ENCODE data around the gene TCEANC2.

GRCh38 chr1:54134295-54134694, 80.9 kb downstream of the TCEANC2 start:
- no peak for TF ChIP-seq CTCF (IDR thresholded peaks at IDR 0.05; ENCODE audit: poor library complexity, severe bottlenecking)
- TF ChIP-seq POLR2AphosphoS5 (IDR thresholded peaks at IDR 0.05) = no peak
- TF ChIP-seq EZH2 (IDR thresholded peaks at IDR 0.05; ENCODE audit: borderline replicate concordance, insufficient read depth, low read length, poor library complexity, severe bottlenecking) = no peak
- TF ChIP-seq, protein P1, sequence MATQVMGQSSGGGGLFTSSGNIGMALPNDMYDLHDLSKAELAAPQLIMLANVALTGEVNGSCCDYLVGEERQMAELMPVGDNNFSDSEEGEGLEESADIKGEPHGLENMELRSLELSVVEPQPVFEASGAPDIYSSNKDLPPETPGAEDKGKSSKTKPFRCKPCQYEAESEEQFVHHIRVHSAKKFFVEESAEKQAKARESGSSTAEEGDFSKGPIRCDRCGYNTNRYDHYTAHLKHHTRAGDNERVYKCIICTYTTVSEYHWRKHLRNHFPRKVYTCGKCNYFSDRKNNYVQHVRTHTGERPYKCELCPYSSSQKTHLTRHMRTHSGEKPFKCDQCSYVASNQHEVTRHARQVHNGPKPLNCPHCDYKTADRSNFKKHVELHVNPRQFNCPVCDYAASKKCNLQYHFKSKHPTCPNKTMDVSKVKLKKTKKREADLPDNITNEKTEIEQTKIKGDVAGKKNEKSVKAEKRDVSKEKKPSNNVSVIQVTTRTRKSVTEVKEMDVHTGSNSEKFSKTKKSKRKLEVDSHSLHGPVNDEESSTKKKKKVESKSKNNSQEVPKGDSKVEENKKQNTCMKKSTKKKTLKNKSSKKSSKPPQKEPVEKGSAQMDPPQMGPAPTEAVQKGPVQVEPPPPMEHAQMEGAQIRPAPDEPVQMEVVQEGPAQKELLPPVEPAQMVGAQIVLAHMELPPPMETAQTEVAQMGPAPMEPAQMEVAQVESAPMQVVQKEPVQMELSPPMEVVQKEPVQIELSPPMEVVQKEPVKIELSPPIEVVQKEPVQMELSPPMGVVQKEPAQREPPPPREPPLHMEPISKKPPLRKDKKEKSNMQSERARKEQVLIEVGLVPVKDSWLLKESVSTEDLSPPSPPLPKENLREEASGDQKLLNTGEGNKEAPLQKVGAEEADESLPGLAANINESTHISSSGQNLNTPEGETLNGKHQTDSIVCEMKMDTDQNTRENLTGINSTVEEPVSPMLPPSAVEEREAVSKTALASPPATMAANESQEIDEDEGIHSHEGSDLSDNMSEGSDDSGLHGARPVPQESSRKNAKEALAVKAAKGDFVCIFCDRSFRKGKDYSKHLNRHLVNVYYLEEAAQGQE (IDR thresholded peaks at IDR 0.05; ENCODE audit: borderline replicate concordance) = no peak
- no peak for TF ChIP-seq RAD21 (conservative IDR thresholded peaks at IDR 0.05)
- no peak for TF ChIP-seq EP300 (conservative IDR thresholded peaks at IDR 0.05; ENCODE audit: poor library complexity, severe bottlenecking)
- TF ChIP-seq MXI1 (conservative IDR thresholded peaks at IDR 0.05; ENCODE audit: poor library complexity, severe bottlenecking) = no peak
